Stimulated activated CD8-positive, alpha-beta memory T cell treated with anti-CD3 and anti-CD28 coated beads, Interleukin-15, amount 100 ng/mL, for 1 hour (primary cell): ENCODE results near the gene PXDN.

Experiments
- DNase-seq: peaks from one replicate; pipeline ENCODE4 v3.0.0-alpha.2; 2020; ENCODE audit warnings: low read depth

The PXDN gene

GRCh38 chr2:1593371-1594122 lies 150.8 kb downstream of the PXDN start:
- DNase-seq, result no peak

- no peak for DNase-seq
Observed at GRCh38 chr2:1591978-1592907, 152.1 kb downstream of the PXDN start.

GRCh38 chr2:1591461-1591770 lies 152.9 kb downstream of the PXDN start:
- no peak for DNase-seq

GRCh38 chr2:1590596-1591460 lies 153.5 kb downstream of the PXDN start:
- no peak for DNase-seq

- DNase-seq, result no peak
Observed at GRCh38 chr2:1588978-1589621, 155.2 kb downstream of the PXDN start.

GRCh38 chr2:1588051-1588977 lies 156.0 kb downstream of the PXDN start:
- no peak for DNase-seq

- no peak for DNase-seq
Observed at GRCh38 chr2:1586923-1587840, 157.1 kb downstream of the PXDN start.

- DNase-seq, result no peak
Observed at GRCh38 chr2:1586251-1586922, 157.9 kb downstream of the PXDN start.

- DNase-seq, result no peak
Observed at GRCh38 chr2:1585635-1586034, 158.7 kb downstream of the PXDN start.

- DNase-seq, result no peak
Observed at GRCh38 chr2:1584691-1585485, 159.4 kb downstream of the PXDN start.

- no peak for DNase-seq
Observed at GRCh38 chr2:1584051-1584531, 160.2 kb downstream of the PXDN start.

GRCh38 chr2:1582891-1583341 lies 161.4 kb downstream of the PXDN start:
- DNase-seq, result no peak

GRCh38 chr2:1581965-1582625 lies 162.2 kb downstream of the PXDN start:
- DNase-seq, result no peak
